GM12878 (cell line): ENCODE results near the gene DISP3. TPM values are rescaled to one million over a fixed set of nuclear protein-coding genes. Genes with fewer than 3 reads are reported as not detected.

Experiments used
- ATAC-seq: fragments of 200-7000 bp; cut with Tn5 transposase; 3 replicates; pipeline ENCODE4 v1.9.1; 2020; ENCODE audit warnings: mild to moderate bottlenecking, moderate library complexity
- BruUV-seq: library from RNA; stranded (reverse); fragments of 400-500 nt; replicated peaks from 2 replicates; lab custom pipeline; 2021; lab: Mats Ljungman, UMichigan
- CTCF ChIA-PET: fragments of 300-600 bp; sonication (Branson Sonifier 250); formaldehyde crosslinking; extraction: SDS; loops from one replicate; lab custom pipeline; 2021; ENCODE audit warnings: inconsistent platforms; lab: Yijun Ruan, JAX
- POLR2A ChIA-PET: fragments of 350-600 bp; formaldehyde crosslinking; extraction: SDS; loops from one replicate; lab custom pipeline; 2021; ENCODE audit warnings: inconsistent platforms; lab: Charles Lee
- RAD21 ChIA-PET: fragments of 300-600 bp; sonication (Branson Sonifier 250); formaldehyde crosslinking; loops from one replicate; lab custom pipeline; 2023; ENCODE audit warnings: antibody characterized with exemption; ENCODE audit not compliant: unreplicated experiment; lab: Charles Lee
- SMC1A ChIA-PET: fragments of 300-600 bp; sonication (Branson Sonifier 250); formaldehyde crosslinking; loops from one replicate; lab custom pipeline; 2023; ENCODE audit not compliant: unreplicated experiment, uncharacterized antibody; lab: Charles Lee
- DNase-seq: peaks from one replicate; pipeline ENCODE4 v3.0.0-alpha.2; 2011; ENCODE audit warnings: low read depth, low spot score
- FAIRE-seq: peaks from 3 replicates; lab custom pipeline; 2011; peaks lifted over from hg19 to GRCh38; lab: Jason Lieb, UNC
- H2AFZ ChIP-seq: 2 replicates; pipeline ENCODE4 v1.6.0; 2011; ENCODE audit warnings: low read depth, low read length, control low read depth; ENCODE audit not compliant: control insufficient read depth
- H3K27ac ChIP-seq: 2 replicates; pipeline ENCODE4 v1.5.1; 2011; ENCODE audit warnings: control low read depth; ENCODE audit not compliant: control insufficient read depth, insufficient read depth
- H3K27me3 ChIP-seq, 2 experiments: replicated peaks in 1 of 2; 2 replicates each; pipeline versions ENCODE4 v1.6.0 to v1.6.1; 2011; ENCODE audit warnings: low read length in 1 of 2; ENCODE audit not compliant: control insufficient read depth in 2 of 2, insufficient read depth in 2 of 2
- H3K36me3 ChIP-seq, 2 experiments: 2 replicates each; pipeline ENCODE4 v1.5.1; 2011; ENCODE audit warnings: low read length in 1 of 2; ENCODE audit not compliant: control insufficient read depth in 2 of 2, insufficient read depth in 2 of 2
- H3K4me1 ChIP-seq: 2 replicates; pipeline ENCODE4 v1.6.1; 2011; ENCODE audit warnings: mild to moderate bottlenecking, low read length, moderate library complexity, mixed read lengths; ENCODE audit not compliant: control insufficient read depth, insufficient read depth
- H3K4me2 ChIP-seq: 2 replicates; pipeline ENCODE4 v1.6.0; 2011; ENCODE audit warnings: control low read depth; ENCODE audit not compliant: control insufficient read depth, insufficient read depth
- H3K4me3 ChIP-seq: fragments of 200-600 bp; sonication (generic); 2 replicates; pipeline ENCODE4 v1.5.1; 2016
- H3K79me2 ChIP-seq: 2 replicates; pipeline ENCODE4 v1.6.0; 2011; ENCODE audit warnings: low read length; ENCODE audit not compliant: control insufficient read depth, insufficient read depth
- H3K9ac ChIP-seq: 2 replicates; pipeline ENCODE4 v1.8.0; 2011; ENCODE audit warnings: low read length, control low read depth, mixed read lengths; ENCODE audit not compliant: control insufficient read depth, insufficient read depth
- H3K9me3 ChIP-seq: replicated peaks from 3 replicates; pipeline ENCODE4 v1.5.1; 2011; ENCODE audit warnings: mild to moderate bottlenecking, low read length; ENCODE audit not compliant: control insufficient read depth, insufficient read depth
- H4K20me1 ChIP-seq: 2 replicates; pipeline ENCODE4 v1.6.0; 2011; ENCODE audit not compliant: control insufficient read depth, insufficient read depth
- CBFB ChIP-seq: IDR thresholded peaks from 2 replicates; pipeline ENCODE4 v1.6.1; 2016; ENCODE audit warnings: antibody characterized with exemption, low read depth
- EZH2 ChIP-seq: IDR thresholded peaks from 2 replicates; pipeline ENCODE4 v1.6.1; 2012; ENCODE audit warnings: low read depth, mild to moderate bottlenecking, control low read depth, inconsistent platforms, low read length, borderline replicate concordance; ENCODE audit not compliant: control insufficient read depth
- IRF4 ChIP-seq: IDR thresholded peaks from 2 replicates; pipeline ENCODE4 v1.6.1; 2011; ENCODE audit warnings: low read depth, low read length
- MEF2A ChIP-seq: IDR thresholded peaks from 2 replicates; pipeline ENCODE4 v1.6.1; 2011; ENCODE audit warnings: low read depth, mild to moderate bottlenecking, low read length, moderate library complexity; ENCODE audit not compliant: insufficient read depth
- NBN ChIP-seq: fragments of 450-650 bp; IDR thresholded peaks from 2 replicates; pipeline ENCODE4 v1.6.1; 2016
- NFIC ChIP-seq: IDR thresholded peaks from 2 replicates; pipeline ENCODE4 v1.6.1; 2012; ENCODE audit warnings: low read depth, mild to moderate bottlenecking, inconsistent platforms, low read length, moderate library complexity
- NR2C1 ChIP-seq: fragments of 450-650 bp; IDR thresholded peaks from 2 replicates; pipeline ENCODE4 v1.6.1; 2017; ENCODE audit warnings: antibody characterized with exemption, mild to moderate bottlenecking, moderate library complexity
- PAX8 ChIP-seq: fragments of 450-650 bp; IDR thresholded peaks from 2 replicates; pipeline ENCODE4 v1.6.1; 2017; ENCODE audit warnings: mild to moderate bottlenecking, moderate library complexity
- POLR2AphosphoS5 ChIP-seq: IDR thresholded peaks from 2 replicates; pipeline ENCODE4 v1.6.1; 2011; ENCODE audit warnings: mild to moderate bottlenecking, low read length, inconsistent platforms
- POU2F2 ChIP-seq: IDR thresholded peaks from 3 replicates; pipeline ENCODE4 v1.6.1; 2011; ENCODE audit warnings: low read depth, mild to moderate bottlenecking, low read length, borderline replicate concordance
- SREBF1 ChIP-seq: IDR thresholded peaks from 2 replicates; pipeline ENCODE4 v1.6.1; 2012; ENCODE audit warnings: mild to moderate bottlenecking, low read length
- TARDBP ChIP-seq: IDR thresholded peaks from 2 replicates; pipeline ENCODE4 v1.6.1; 2016; ENCODE audit warnings: borderline replicate concordance
- ZSCAN29 ChIP-seq: fragments of 450-650 bp; IDR thresholded peaks from 2 replicates; pipeline ENCODE4 v1.6.1; 2017; ENCODE audit warnings: mild to moderate bottlenecking, moderate library complexity
- WGBS: methylation state at CpG from one replicate; pipeline ENCODE4 v1.1.6; 2016; ENCODE audit warnings: low lambda C conversion rate; ENCODE audit not compliant: insufficient replicate concordance, insufficient coverage; ENCODE audit errors: missing lambda C conversion rate; 5-methylcytosine and 5-hydroxymethylcytosine counted together
- in situ Hi-C: fragments of 300-500 bp; cut with MboI; formaldehyde crosslinking; loops from 9 replicates; pipeline ENCODE4 v1.14.3; 2018; ENCODE audit warnings: mixed read lengths
- intact Hi-C: fragments of 100-400 bp; cut with micrococcal nuclease; formaldehyde crosslinking; loops from one replicate; pipeline ENCODE4 v1.14.2; 2022; ENCODE audit not compliant: unreplicated experiment
- polyA plus RNA-seq, 11 experiments: library from polyadenylated mRNA; depleted of rRNA in 4 of 11; unstranded in 6 of 11; stranded (reverse) in 5 of 11; fragments of >200 nt; fragmentation: Nextera tagmentation in 4 of 11; fragmentation: Illumina TruSeq in 1 of 11; extraction: Ambion mirVana in 4 of 11; extraction: Trizol in 1 of 11; gene quantifications; 1 replicate in 1 of 11; 2 replicates in 10 of 11; pipeline versions ENCODE4 v1.2.1 to v1.2.3, GENCODE V29; 2011 to 2016; ENCODE audit warnings: inconsistent platforms in 2 of 11, missing spikeins in 2 of 11, low read depth in 1 of 11
- total RNA-seq, 4 experiments: library from RNA; depleted of rRNA in 3 of 4; stranded (reverse); fragments of >200 nt in 3 of 4; fragmentation: Illumina TruSeq in 1 of 4; extraction: Trizol in 1 of 4; gene quantifications; 2 replicates each; pipeline versions ENCODE4 v1.2.1 to v1.2.3, GENCODE V29; 2013 to 2021
- TF ChIP-seq, protein P1 (sequence below): IDR thresholded peaks from 2 replicates; pipeline ENCODE4 v1.6.1; 2012; ENCODE audit warnings: improper control_type of control experiment, low read depth, low read length; ENCODE audit not compliant: insufficient replicate concordance
- TF ChIP-seq, protein P2 (sequence below): fragments of 450-650 bp; formaldehyde crosslinking; IDR thresholded peaks from 2 replicates; pipeline ENCODE4 v1.4.0; 2022; ENCODE audit warnings: mild to moderate bottlenecking, moderate library complexity

The DISP3 gene
- total and polyA plus RNA-seq, 10 of the 15 experiments (the other 5 are each of a cell fraction or from before 2014, with no cell fraction given) = under 0.01 to 0.18 (median 0.09) TPM; not detected in 2

GRCh38 chr1:11494771-11495170 is 15.8 kb downstream of the DISP3 start:
- no peak for ATAC-seq

More at GRCh38 chr1:11494771-11495170, 15.8 kb downstream of the DISP3 start:
- Histone ChIP-seq H3K9ac (no peak overlapping the region), H3K27me3 (no peaks in the 10 kb centered on the region; a peak in 1 of 4 replicates), H3K36me3 (no peaks in the 10 kb centered on the region), H2AFZ (no peak overlapping the region), H3K79me2 (no peaks in the 10 kb centered on the region), H3K27ac (no peak overlapping the region), H3K4me3 (no peak overlapping the region), H4K20me1 (no peaks in the 10 kb centered on the region), H3K4me1 (no peaks in the 10 kb centered on the region), H3K9me3 (no peaks in the 10 kb centered on the region; the same call in 2 of the 3 replicates), H3K4me2 (no peak overlapping the region)
- ChIA-PET POLR2A (no interaction called here), RAD21 (no interaction called here), CTCF (interaction anchor here (0.9 kb wide), 1 partner anchor 10 kb away, joined by 3 read pairs; no protein-coding TSS in a partner anchor), SMC1A (no interaction called here)
- in situ Hi-C loops (no loop called here), intact Hi-C loops (no loop called here)
- 23% methylated on average over 3 of the region's 3 CpGs for WGBS
- no TSS peak for BruUV-seq
- no peak for DNase-seq
- no peak for TF ChIP-seq PAX8
- TF ChIP-seq NR2C1 = no peak
- no peak for TF ChIP-seq NBN
- TF ChIP-seq POU2F2 = no peak
- TF ChIP-seq NFIC = no peak
- no peak for TF ChIP-seq EZH2
- TF ChIP-seq, protein P1, sequence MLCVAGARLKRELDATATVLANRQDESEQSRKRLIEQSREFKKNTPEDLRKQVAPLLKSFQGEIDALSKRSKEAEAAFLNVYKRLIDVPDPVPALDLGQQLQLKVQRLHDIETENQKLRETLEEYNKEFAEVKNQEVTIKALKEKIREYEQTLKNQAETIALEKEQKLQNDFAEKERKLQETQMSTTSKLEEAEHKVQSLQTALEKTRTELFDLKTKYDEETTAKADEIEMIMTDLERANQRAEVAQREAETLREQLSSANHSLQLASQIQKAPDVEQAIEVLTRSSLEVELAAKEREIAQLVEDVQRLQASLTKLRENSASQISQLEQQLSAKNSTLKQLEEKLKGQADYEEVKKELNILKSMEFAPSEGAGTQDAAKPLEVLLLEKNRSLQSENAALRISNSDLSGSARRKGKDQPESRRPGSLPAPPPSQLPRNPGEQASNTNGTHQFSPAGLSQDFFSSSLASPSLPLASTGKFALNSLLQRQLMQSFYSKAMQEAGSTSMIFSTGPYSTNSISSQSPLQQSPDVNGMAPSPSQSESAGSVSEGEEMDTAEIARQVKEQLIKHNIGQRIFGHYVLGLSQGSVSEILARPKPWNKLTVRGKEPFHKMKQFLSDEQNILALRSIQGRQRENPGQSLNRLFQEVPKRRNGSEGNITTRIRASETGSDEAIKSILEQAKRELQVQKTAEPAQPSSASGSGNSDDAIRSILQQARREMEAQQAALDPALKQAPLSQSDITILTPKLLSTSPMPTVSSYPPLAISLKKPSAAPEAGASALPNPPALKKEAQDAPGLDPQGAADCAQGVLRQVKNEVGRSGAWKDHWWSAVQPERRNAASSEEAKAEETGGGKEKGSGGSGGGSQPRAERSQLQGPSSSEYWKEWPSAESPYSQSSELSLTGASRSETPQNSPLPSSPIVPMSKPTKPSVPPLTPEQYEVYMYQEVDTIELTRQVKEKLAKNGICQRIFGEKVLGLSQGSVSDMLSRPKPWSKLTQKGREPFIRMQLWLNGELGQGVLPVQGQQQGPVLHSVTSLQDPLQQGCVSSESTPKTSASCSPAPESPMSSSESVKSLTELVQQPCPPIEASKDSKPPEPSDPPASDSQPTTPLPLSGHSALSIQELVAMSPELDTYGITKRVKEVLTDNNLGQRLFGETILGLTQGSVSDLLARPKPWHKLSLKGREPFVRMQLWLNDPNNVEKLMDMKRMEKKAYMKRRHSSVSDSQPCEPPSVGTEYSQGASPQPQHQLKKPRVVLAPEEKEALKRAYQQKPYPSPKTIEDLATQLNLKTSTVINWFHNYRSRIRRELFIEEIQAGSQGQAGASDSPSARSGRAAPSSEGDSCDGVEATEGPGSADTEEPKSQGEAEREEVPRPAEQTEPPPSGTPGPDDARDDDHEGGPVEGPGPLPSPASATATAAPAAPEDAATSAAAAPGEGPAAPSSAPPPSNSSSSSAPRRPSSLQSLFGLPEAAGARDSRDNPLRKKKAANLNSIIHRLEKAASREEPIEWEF = no peak
- TF ChIP-seq SREBF1 = no peak
- no peak for TF ChIP-seq CBFB
- TF ChIP-seq POLR2AphosphoS5 = no peak
- TF ChIP-seq ZSCAN29 = no peak
- TF ChIP-seq MEF2A = no peak
- no peak for TF ChIP-seq IRF4
- TF ChIP-seq TARDBP = no peak
- TF ChIP-seq, protein P2, sequence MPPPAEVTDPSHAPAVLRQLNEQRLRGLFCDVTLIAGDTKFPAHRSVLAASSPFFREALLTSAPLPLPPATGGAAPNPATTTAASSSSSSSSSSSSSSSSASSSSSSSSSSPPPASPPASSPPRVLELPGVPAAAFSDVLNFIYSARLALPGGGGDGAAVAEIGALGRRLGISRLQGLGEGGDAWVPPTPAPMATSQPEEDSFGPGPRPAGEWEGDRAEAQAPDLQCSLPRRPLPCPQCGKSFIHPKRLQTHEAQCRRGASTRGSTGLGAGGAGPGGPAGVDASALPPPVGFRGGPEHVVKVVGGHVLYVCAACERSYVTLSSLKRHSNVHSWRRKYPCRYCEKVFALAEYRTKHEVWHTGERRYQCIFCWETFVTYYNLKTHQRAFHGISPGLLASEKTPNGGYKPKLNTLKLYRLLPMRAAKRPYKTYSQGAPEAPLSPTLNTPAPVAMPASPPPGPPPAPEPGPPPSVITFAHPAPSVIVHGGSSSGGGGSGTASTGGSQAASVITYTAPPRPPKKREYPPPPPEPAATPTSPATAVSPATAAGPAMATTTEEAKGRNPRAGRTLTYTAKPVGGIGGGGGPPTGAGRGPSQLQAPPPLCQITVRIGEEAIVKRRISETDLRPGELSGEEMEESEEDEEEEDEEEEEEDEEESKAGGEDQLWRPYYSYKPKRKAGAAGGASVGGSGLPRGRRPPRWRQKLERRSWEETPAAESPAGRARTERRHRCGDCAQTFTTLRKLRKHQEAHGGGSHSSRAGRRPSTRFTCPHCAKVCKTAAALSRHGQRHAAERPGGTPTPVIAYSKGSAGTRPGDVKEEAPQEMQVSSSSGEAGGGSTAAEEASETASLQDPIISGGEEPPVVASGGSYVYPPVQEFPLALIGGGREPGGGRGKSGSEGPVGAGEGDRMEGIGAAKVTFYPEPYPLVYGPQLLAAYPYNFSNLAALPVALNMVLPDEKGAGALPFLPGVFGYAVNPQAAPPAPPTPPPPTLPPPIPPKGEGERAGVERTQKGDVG (CRISPR knock-in tag) = no peak
- FAIRE-seq = no peak
